ENCODE measurements around the gene RNLS.
"Not testable (repeated sequence)": the region's sequence is repeated elsewhere in the genome, so short reads cannot be mapped to it uniquely, and the experiment has no call there.

Gene RNLS

GRCh38 chr10:88497913-88498312 is 85.2 kb downstream of the RNLS start:
- Histone ChIP-seq H3K27ac (ENCODE audit: low read depth, low read length) (no peak overlapping the region), H3K27me3 (ENCODE audit: control insufficient read depth, insufficient read depth, low read length) (no peaks in the 10 kb centered on the region), H3K9ac (ENCODE audit: low read depth, low read length) (no peak overlapping the region), H3K4me1 (ENCODE audit: control insufficient read depth, insufficient read depth, low read length) (peaks cover 13% of the 10 kb centered on the region), H3K36me3 (ENCODE audit: control insufficient read depth, insufficient read depth, low read length) (no peaks in the 10 kb centered on the region), H3K4me3 (ENCODE audit: low read depth, low read length) (no peak overlapping the region), H3K9me3 (ENCODE audit: control insufficient read depth, insufficient read depth, low read length) (no peaks in the 10 kb centered on the region)

GRCh38 chr10:88494537-88494936 is 88.6 kb downstream of the RNLS start:
- no peaks in the 10 kb centered on the region for H3K27me3 ChIP-seq (ENCODE audit: control insufficient read depth, insufficient read depth, low read length)
- H3K36me3 ChIP-seq (ENCODE audit: control insufficient read depth, insufficient read depth, low read length), result no peaks in the 10 kb centered on the region
- no peak overlapping the region for H3K4me3 ChIP-seq (ENCODE audit: low read depth, low read length)
- H3K4me1 ChIP-seq (ENCODE audit: control insufficient read depth, insufficient read depth, low read length), result peaks cover 5% of the 10 kb centered on the region; the same call in 1 of the 2 replicates
- no peaks in the 10 kb centered on the region for H3K9me3 ChIP-seq (ENCODE audit: control insufficient read depth, insufficient read depth, low read length)
- H3K9ac ChIP-seq (ENCODE audit: low read depth, low read length), result no peak overlapping the region
- no peak overlapping the region for H3K27ac ChIP-seq (ENCODE audit: low read depth, low read length)

DNA sequence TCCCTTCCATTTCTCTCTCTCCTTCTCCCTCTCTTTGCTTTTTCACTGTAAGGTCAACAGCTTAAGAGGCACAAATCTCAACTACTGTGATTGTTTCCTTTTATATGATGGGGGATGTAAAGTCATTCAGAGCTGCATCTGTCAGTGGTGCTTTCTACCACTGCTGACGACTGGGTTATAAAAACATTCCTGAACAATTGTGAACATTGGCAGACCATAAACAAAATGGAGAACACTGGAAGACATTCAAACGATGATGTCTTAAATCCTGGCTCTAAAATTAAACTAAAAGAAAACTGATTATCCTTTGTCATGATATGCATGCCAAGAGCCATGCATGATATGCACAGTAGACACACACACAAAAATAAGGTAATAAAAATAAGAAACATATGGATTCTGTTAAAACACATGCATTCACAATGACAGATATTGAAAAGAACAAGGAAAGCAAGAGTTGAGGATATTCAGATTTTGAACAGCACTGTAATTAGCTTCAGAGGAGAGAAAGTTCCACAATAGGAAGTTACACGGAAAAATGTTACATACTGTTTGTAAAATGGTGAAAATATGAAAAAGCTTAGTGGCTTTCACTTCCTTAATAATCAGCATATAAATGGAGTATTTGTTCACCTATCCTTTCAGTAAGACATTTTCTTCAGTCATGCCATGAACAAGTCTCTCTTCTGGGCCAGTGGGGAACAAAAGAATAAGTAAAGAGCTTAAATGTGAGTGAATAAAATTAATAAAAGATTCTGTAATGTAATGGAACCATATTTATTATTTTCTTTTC is 89.2 kb downstream of the RNLS start:
- Histone ChIP-seq H3K27me3 (ENCODE audit: control insufficient read depth, insufficient read depth, low read length) (no peaks in the 10 kb centered on the region), H3K36me3 (ENCODE audit: control insufficient read depth, insufficient read depth, low read length) (no peaks in the 10 kb centered on the region), H3K9ac (ENCODE audit: low read depth, low read length) (no peak overlapping the region), H3K4me3 (ENCODE audit: low read depth, low read length) (no peak overlapping the region), H3K27ac (ENCODE audit: low read depth, low read length) (no peak overlapping the region), H3K4me1 (ENCODE audit: control insufficient read depth, insufficient read depth, low read length) (peaks cover 2% of the 10 kb centered on the region; the same call in 1 of the 2 replicates), H3K9me3 (ENCODE audit: control insufficient read depth, insufficient read depth, low read length) (no peaks in the 10 kb centered on the region)

DNA sequence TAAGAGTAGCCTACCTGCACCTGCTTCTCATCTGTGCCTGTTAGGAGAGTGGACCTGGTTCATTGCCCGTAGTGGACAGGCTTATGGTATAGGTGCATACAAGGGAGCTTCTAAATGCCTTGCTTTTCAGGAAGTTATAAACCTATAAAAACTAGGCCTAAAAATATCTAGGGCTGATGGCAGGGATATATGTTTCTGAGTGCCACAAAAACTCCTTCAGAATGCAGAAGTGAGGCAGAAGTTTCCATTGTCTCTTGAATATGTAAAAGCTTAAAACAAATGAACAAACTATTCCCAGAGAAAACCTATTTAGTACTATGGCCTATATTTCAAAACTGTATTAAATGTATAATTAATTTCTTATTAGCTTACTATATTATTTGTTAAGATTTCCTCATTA is 91.8 kb downstream of the RNLS start:
- H3K9me3 ChIP-seq (ENCODE audit: control insufficient read depth, insufficient read depth, low read length), result no peaks in the 10 kb centered on the region
- H3K27ac ChIP-seq (ENCODE audit: low read depth, low read length), result no peak overlapping the region
- no peaks in the 10 kb centered on the region for H3K27me3 ChIP-seq (ENCODE audit: control insufficient read depth, insufficient read depth, low read length)
- peaks cover 1% of the 10 kb centered on the region; the same call in 1 of the 2 replicates for H3K4me1 ChIP-seq (ENCODE audit: control insufficient read depth, insufficient read depth, low read length)
- no peak overlapping the region for H3K9ac ChIP-seq (ENCODE audit: low read depth, low read length)
- H3K36me3 ChIP-seq (ENCODE audit: control insufficient read depth, insufficient read depth, low read length), result no peaks in the 10 kb centered on the region
- no peak overlapping the region for H3K4me3 ChIP-seq (ENCODE audit: low read depth, low read length)

- no peak overlapping the region for H3K27ac ChIP-seq (ENCODE audit: low read depth, low read length)
- no peaks in the 10 kb centered on the region for H3K27me3 ChIP-seq (ENCODE audit: control insufficient read depth, insufficient read depth, low read length)
- H3K9me3 ChIP-seq (ENCODE audit: control insufficient read depth, insufficient read depth, low read length), result no peaks in the 10 kb centered on the region
- no peaks in the 10 kb centered on the region for H3K36me3 ChIP-seq (ENCODE audit: control insufficient read depth, insufficient read depth, low read length)
- H3K4me1 ChIP-seq (ENCODE audit: control insufficient read depth, insufficient read depth, low read length), result no peaks in the 10 kb centered on the region
- no peak overlapping the region for H3K4me3 ChIP-seq (ENCODE audit: low read depth, low read length)
- H3K9ac ChIP-seq (ENCODE audit: low read depth, low read length), result no peak overlapping the region
Measured at GRCh38 chr10:88490231-88490980, 92.7 kb downstream of the RNLS start.

- no peak overlapping the region for H3K27ac ChIP-seq (ENCODE audit: low read depth, low read length)
- no peak overlapping the region for H3K9ac ChIP-seq (ENCODE audit: low read depth, low read length)
- no peak overlapping the region for H3K4me3 ChIP-seq (ENCODE audit: low read depth, low read length)
- H3K9me3 ChIP-seq (ENCODE audit: control insufficient read depth, insufficient read depth, low read length), result no peaks in the 10 kb centered on the region
- H3K4me1 ChIP-seq (ENCODE audit: control insufficient read depth, insufficient read depth, low read length), result no peaks in the 10 kb centered on the region
- H3K27me3 ChIP-seq (ENCODE audit: control insufficient read depth, insufficient read depth, low read length), result no peaks in the 10 kb centered on the region
- H3K36me3 ChIP-seq (ENCODE audit: control insufficient read depth, insufficient read depth, low read length), result no peaks in the 10 kb centered on the region
Measured at GRCh38 chr10:88489107-88489506, 94.0 kb downstream of the RNLS start.

GRCh38 chr10:88486816-88487215 is 96.3 kb downstream of the RNLS start:
- not testable (repeated sequence) for H3K9ac ChIP-seq (ENCODE audit: low read depth, low read length); H3K36me3 ChIP-seq (ENCODE audit: control insufficient read depth, insufficient read depth, low read length); H3K4me1 ChIP-seq (ENCODE audit: control insufficient read depth, insufficient read depth, low read length); H3K4me3 ChIP-seq (ENCODE audit: low read depth, low read length); H3K27me3 ChIP-seq (ENCODE audit: control insufficient read depth, insufficient read depth, low read length); H3K9me3 ChIP-seq (ENCODE audit: control insufficient read depth, insufficient read depth, low read length); H3K27ac ChIP-seq (ENCODE audit: low read depth, low read length)

- Histone ChIP-seq H3K4me1 (ENCODE audit: control insufficient read depth, insufficient read depth, low read length) (no peaks in the 10 kb centered on the region), H3K36me3 (ENCODE audit: control insufficient read depth, insufficient read depth, low read length) (no peaks in the 10 kb centered on the region)
Measured at GRCh38 chr10:88482220-88482619, 100.9 kb downstream of the RNLS start.

GRCh38 chr10:88478256-88478655 is 104.9 kb downstream of the RNLS start:
- no peak overlapping the region for H3K9ac ChIP-seq (ENCODE audit: low read depth, low read length)
- H3K36me3 ChIP-seq (ENCODE audit: control insufficient read depth, insufficient read depth, low read length), result no peaks in the 10 kb centered on the region
- H3K9me3 ChIP-seq (ENCODE audit: control insufficient read depth, insufficient read depth, low read length), result no peaks in the 10 kb centered on the region
- H3K27me3 ChIP-seq (ENCODE audit: control insufficient read depth, insufficient read depth, low read length), result no peaks in the 10 kb centered on the region
- no peak overlapping the region for H3K4me3 ChIP-seq (ENCODE audit: low read depth, low read length)
- no peak overlapping the region for H3K27ac ChIP-seq (ENCODE audit: low read depth, low read length)
- H3K4me1 ChIP-seq (ENCODE audit: control insufficient read depth, insufficient read depth, low read length), result peaks cover 16% of the 10 kb centered on the region

More at GRCh38 chr10:88482220-88482619, 100.9 kb downstream of the RNLS start:
- Histone ChIP-seq H3K4me3 (ENCODE audit: low read depth, low read length) (no peak overlapping the region), H3K9ac (ENCODE audit: low read depth, low read length) (no peak overlapping the region), H3K9me3 (ENCODE audit: control insufficient read depth, insufficient read depth, low read length) (no peaks in the 10 kb centered on the region), H3K27me3 (ENCODE audit: control insufficient read depth, insufficient read depth, low read length) (no peaks in the 10 kb centered on the region), H3K27ac (ENCODE audit: low read depth, low read length) (no peak overlapping the region)

DNA sequence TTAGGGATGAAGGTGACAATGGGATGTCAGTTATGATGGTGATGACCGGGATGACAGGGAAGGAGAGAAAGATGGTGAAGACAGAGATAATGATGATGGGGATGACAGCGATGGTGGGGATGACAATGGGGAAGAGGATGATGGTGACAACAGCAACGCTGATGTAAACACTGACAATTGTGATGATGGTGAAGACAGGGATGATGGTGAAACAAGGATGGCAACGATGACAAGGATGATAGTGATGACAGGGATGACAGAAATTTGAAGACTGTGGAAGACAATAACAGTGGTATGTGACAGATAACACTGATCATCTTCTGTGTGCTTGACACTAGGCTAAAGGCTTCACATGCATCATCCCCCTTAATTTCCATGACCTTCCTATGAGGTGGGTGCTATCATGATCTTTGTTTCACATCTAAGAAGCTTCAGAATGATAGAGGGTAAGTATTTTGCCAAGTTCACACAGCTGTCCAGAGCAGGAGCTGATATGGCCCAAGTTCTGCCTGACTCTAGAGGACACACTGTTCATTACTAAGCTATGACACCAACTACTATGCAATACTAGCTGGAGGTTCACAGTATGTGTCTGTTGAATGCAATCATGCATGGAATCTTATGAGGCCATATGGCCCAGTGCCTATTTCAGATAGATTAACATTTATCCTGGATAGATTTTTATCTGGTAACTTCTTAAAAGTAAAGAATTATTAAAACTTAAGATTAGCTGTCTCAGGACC is 105.6 kb downstream of the RNLS start:
- Histone ChIP-seq H3K27me3 (ENCODE audit: control insufficient read depth, insufficient read depth, low read length) (no peaks in the 10 kb centered on the region), H3K27ac (ENCODE audit: low read depth, low read length) (no peak overlapping the region), H3K4me1 (ENCODE audit: control insufficient read depth, insufficient read depth, low read length) (peaks cover 16% of the 10 kb centered on the region), H3K36me3 (ENCODE audit: control insufficient read depth, insufficient read depth, low read length) (no peaks in the 10 kb centered on the region), H3K9ac (ENCODE audit: low read depth, low read length) (no peak overlapping the region), H3K4me3 (ENCODE audit: low read depth, low read length) (no peak overlapping the region), H3K9me3 (ENCODE audit: control insufficient read depth, insufficient read depth, low read length) (no peaks in the 10 kb centered on the region)

Measured in HUES48 (cell line).